H1 (cell line): ENCODE data around the gene STXBP2. TPM values are rescaled to one million over a fixed set of nuclear protein-coding genes. Genes with fewer than 3 reads are reported as not detected.

Source experiments
- CTCF ChIA-PET: fragments of 300-600 bp; sonication (Branson Sonifier 250); formaldehyde crosslinking; loops from one replicate; lab custom pipeline; 2021; ENCODE audit not compliant: partially characterized antibody; lab: Charles Lee
- POLR2A ChIA-PET: fragments of 300-600 bp; sonication (Branson Sonifier 250); formaldehyde crosslinking; loops from one replicate; lab custom pipeline; 2021; ENCODE audit warnings: inconsistent platforms; ENCODE audit not compliant: partially characterized antibody; lab: Charles Lee
- DNase-seq, 2 experiments: peaks; one replicate each; pipeline versions ENCODE4 v3.0.0 to v3.0.0-alpha.2; 2010 to 2022; ENCODE audit warnings: low spot score in 2 of 2, low read depth in 1 of 2, mixed read lengths in 1 of 2
- FAIRE-seq: peaks from 2 replicates; lab custom pipeline; 2011; peaks lifted over from hg19 to GRCh38; lab: Jason Lieb, UNC
- H2AFZ ChIP-seq: 2 replicates; pipeline ENCODE4 v1.8.1; 2012; ENCODE audit warnings: low read length, inconsistent platforms
- H2AK5ac ChIP-seq: 2 replicates; pipeline ENCODE4 v1.6.1; 2013; ENCODE audit warnings: low read depth, low read length
- H2BK120ac ChIP-seq: replicated peaks from 2 replicates; pipeline ENCODE3; 2013; ENCODE audit warnings: low read depth, low read length, inconsistent platforms
- H2BK12ac ChIP-seq: 2 replicates; pipeline ENCODE4 v1.6.1; 2013; ENCODE audit warnings: low read depth, low read length
- H2BK15ac ChIP-seq: 2 replicates; pipeline ENCODE4 v1.6.1; 2013; ENCODE audit warnings: low read length
- H2BK20ac ChIP-seq: 2 replicates; pipeline ENCODE4 v1.6.1; 2013; ENCODE audit warnings: low read length
- H2BK5ac ChIP-seq: 2 replicates; pipeline ENCODE4 v1.6.1; 2013; ENCODE audit warnings: low read depth, low read length
- H3K14ac ChIP-seq: 2 replicates; pipeline ENCODE4 v1.6.1; 2013; ENCODE audit warnings: inconsistent platforms; ENCODE audit not compliant: insufficient read length
- H3K18ac ChIP-seq: 2 replicates; pipeline ENCODE4 v1.6.1; 2013; ENCODE audit warnings: low read length; ENCODE audit errors: extremely low read depth
- H3K23ac ChIP-seq: 2 replicates; pipeline ENCODE4 v1.6.1; 2013; ENCODE audit warnings: inconsistent platforms; ENCODE audit not compliant: insufficient read length
- H3K23me2 ChIP-seq: 2 replicates; pipeline ENCODE4 v1.6.1; 2013; ENCODE audit warnings: low read depth, low read length
- H3K27ac ChIP-seq: 2 replicates; pipeline ENCODE4 v1.6.1; 2011; ENCODE audit warnings: low read depth, low read length, inconsistent platforms
- H3K27me3 ChIP-seq, 4 experiments: replicated peaks in 1 of 4; 1 replicate in 1 of 4; 2 replicates in 3 of 4; pipeline versions ENCODE4 v1.6.1 to v1.8.1; 2011 to 2013; ENCODE audit warnings: low read length in 3 of 4, mild to moderate bottlenecking in 3 of 4, inconsistent platforms in 2 of 4, mixed read lengths in 2 of 4, moderate library complexity in 1 of 4; ENCODE audit not compliant: control insufficient read depth in 3 of 4, insufficient read depth in 3 of 4; ENCODE audit errors: extremely low read depth in 1 of 4
- H3K36me3 ChIP-seq, 4 experiments: 2 replicates each; pipeline versions ENCODE4 v1.6.1 to v1.8.1; 2011 to 2013; ENCODE audit warnings: mild to moderate bottlenecking in 4 of 4, low read length in 3 of 4, moderate library complexity in 2 of 4, control low read depth in 1 of 4, inconsistent platforms in 1 of 4; ENCODE audit not compliant: insufficient read depth in 4 of 4, control insufficient read depth in 2 of 4
- H3K4ac ChIP-seq: replicated peaks from 2 replicates; pipeline ENCODE3; 2013; ENCODE audit warnings: low read length, low read depth, mixed read lengths, inconsistent platforms; ENCODE audit not compliant: insufficient read length
- H3K4me1 ChIP-seq, 4 experiments: replicated peaks in 1 of 4; 1 replicate in 1 of 4; 2 replicates in 3 of 4; pipeline versions ENCODE4 v1.6.1 to v1.8.1; 2011 to 2013; ENCODE audit warnings: low read length in 3 of 4, inconsistent platforms in 2 of 4, mixed read lengths in 1 of 4; ENCODE audit not compliant: insufficient read depth in 4 of 4, control insufficient read depth in 3 of 4
- H3K4me2 ChIP-seq, 2 experiments: 2 replicates each; pipeline versions ENCODE4 v1.6.1 to v1.8.1; 2011 to 2013; ENCODE audit warnings: low read depth in 2 of 2, low read length in 2 of 2, control low read depth in 1 of 2, inconsistent platforms in 1 of 2, mild to moderate bottlenecking in 1 of 2; ENCODE audit not compliant: insufficient read depth in 1 of 2
- H3K4me3 ChIP-seq, 4 experiments: fragments of 200-600, 300-600 bp in 1 of 4; sonication (generic), shearing (Covaris generic), sonication (Bioruptor Twin) in 1 of 4; 2 replicates each; pipeline versions ENCODE4 v1.5.1 to v1.8.1; 2011 to 2016; ENCODE audit warnings: low read length in 4 of 4, low read depth in 3 of 4, control low read depth in 2 of 4, inconsistent platforms in 2 of 4, mild to moderate bottlenecking in 2 of 4, mixed read lengths in 1 of 4, moderate library complexity in 1 of 4; ENCODE audit not compliant: insufficient read depth in 2 of 4; ENCODE audit errors: extremely low read depth in 1 of 4
- H3K56ac ChIP-seq: replicated peaks from 2 replicates; pipeline ENCODE3; 2013; ENCODE audit warnings: low read depth, mild to moderate bottlenecking, mixed read lengths, low read length, inconsistent platforms; ENCODE audit not compliant: insufficient read length
- H3K79me1 ChIP-seq: 2 replicates; pipeline ENCODE4 v1.6.1; 2013; ENCODE audit warnings: low read depth, low read length, control low read depth
- H3K79me2 ChIP-seq, 2 experiments: 2 replicates each; pipeline versions ENCODE4 v1.6.1 to v1.8.1; 2012 to 2013; ENCODE audit warnings: low read length in 2 of 2, mild to moderate bottlenecking in 2 of 2, inconsistent platforms in 1 of 2; ENCODE audit not compliant: insufficient read depth in 2 of 2, control insufficient read depth in 1 of 2
- H3K9ac ChIP-seq, 4 experiments: replicated peaks in 1 of 4; 1 replicate in 1 of 4; 2 replicates in 3 of 4; pipeline versions ENCODE4 v1.6.1 to v1.8.1; 2011 to 2013; ENCODE audit warnings: low read depth in 3 of 4, low read length in 3 of 4, control low read depth in 2 of 4, mild to moderate bottlenecking in 2 of 4, moderate library complexity in 2 of 4, inconsistent platforms in 1 of 4; ENCODE audit errors: extremely low read depth in 1 of 4
- H3K9me3 ChIP-seq, 2 experiments: 2 replicates each; pipeline versions ENCODE4 v1.6.1 to v1.8.1; 2012 to 2013; ENCODE audit warnings: mild to moderate bottlenecking in 2 of 2, moderate library complexity in 2 of 2, control low read depth in 1 of 2, inconsistent platforms in 1 of 2, low read depth in 1 of 2, low read length in 1 of 2, mixed read lengths in 1 of 2; ENCODE audit not compliant: insufficient read depth in 2 of 2
- H4K20me1 ChIP-seq, 2 experiments: replicated peaks in 1 of 2; 2 replicates each; pipeline versions ENCODE3 to v1.8.1; 2011 to 2013; ENCODE audit warnings: inconsistent platforms in 2 of 2, low read length in 2 of 2, mild to moderate bottlenecking in 1 of 2; ENCODE audit not compliant: insufficient read depth in 2 of 2, control insufficient read depth in 1 of 2
- H4K5ac ChIP-seq: 2 replicates; pipeline ENCODE4 v1.6.1; 2013; ENCODE audit warnings: low read length, low read depth, mixed read lengths, inconsistent platforms; ENCODE audit not compliant: insufficient read length
- H4K8ac ChIP-seq: 2 replicates; pipeline ENCODE4 v1.8.0; 2013; ENCODE audit warnings: mild to moderate bottlenecking, moderate library complexity, low read length, inconsistent platforms; ENCODE audit not compliant: insufficient read depth; ENCODE audit errors: extremely low read depth
- H4K91ac ChIP-seq: replicated peaks from 2 replicates; pipeline ENCODE3; 2013; ENCODE audit warnings: low read length, mixed read lengths, inconsistent platforms; ENCODE audit not compliant: insufficient read length
- CHD1 ChIP-seq: IDR thresholded peaks from 2 replicates; pipeline ENCODE4 v1.6.1; 2012; ENCODE audit warnings: low read depth, low read length, improper control_type of control experiment
- RAD21 ChIP-seq, 2 experiments: IDR thresholded peaks in 1 of 2; conservative IDR thresholded peaks in 1 of 2; 2 replicates each; pipeline ENCODE4 v1.6.1; 2011; ENCODE audit warnings: low read depth in 2 of 2, low read length in 2 of 2, improper control_type of control experiment in 1 of 2, inconsistent platforms in 1 of 2, mild to moderate bottlenecking in 1 of 2, moderate library complexity in 1 of 2
- SP2 ChIP-seq: IDR thresholded peaks from 2 replicates; pipeline ENCODE4 v1.6.1; 2012; ENCODE audit warnings: mild to moderate bottlenecking, low read length, inconsistent platforms
- WGBS, 2 experiments: shearing (Covaris generic) in 1 of 2; methylation state at CpG; one replicate each; pipeline versions ENCODE4 v1.1.6 to v1.1.7; 2013 to 2015; ENCODE audit warnings: low lambda C conversion rate in 2 of 2, mixed read lengths in 2 of 2, inconsistent platforms in 1 of 2, low coverage in 1 of 2, missing lambda C conversion rate in 1 of 2; ENCODE audit not compliant: insufficient replicate concordance in 2 of 2, insufficient coverage in 1 of 2, insufficient read length in 1 of 2; ENCODE audit errors: extremely low coverage in 1 of 2, missing lambda C conversion rate in 1 of 2; 5-methylcytosine and 5-hydroxymethylcytosine counted together
- polyA plus RNA-seq, 7 experiments: library from polyadenylated mRNA; depleted of rRNA in 3 of 7; stranded (reverse) in 5 of 7; unstranded in 2 of 7; fragments of >200 nt in 5 of 7; fragments of 200-250 nt in 2 of 7; gene quantifications; 1 replicate in 5 of 7; 2 replicates in 1 of 7; 4 replicates in 1 of 7; pipeline versions ENCODE4 v1.2.1 to v1.2.3, GENCODE V29; 2011 to 2013; ENCODE audit warnings: missing spikeins in 2 of 7, mixed read lengths in 2 of 7
- total RNA-seq: library from RNA; stranded (reverse); fragmentation: NEBNext Ultra II Directional; extraction: Animal tissue kit (Norgen Biotek cat#: 25700); gene quantifications from 2 replicates; pipeline ENCODE4 v1.2.1, GENCODE V29; 2021

The STXBP2 gene
- total and polyA plus RNA-seq, 2 of the 8 experiments (the other 6 are each of a cell fraction or from before 2014, with no cell fraction given) = 52.9 to 53.8 TPM

DNA sequence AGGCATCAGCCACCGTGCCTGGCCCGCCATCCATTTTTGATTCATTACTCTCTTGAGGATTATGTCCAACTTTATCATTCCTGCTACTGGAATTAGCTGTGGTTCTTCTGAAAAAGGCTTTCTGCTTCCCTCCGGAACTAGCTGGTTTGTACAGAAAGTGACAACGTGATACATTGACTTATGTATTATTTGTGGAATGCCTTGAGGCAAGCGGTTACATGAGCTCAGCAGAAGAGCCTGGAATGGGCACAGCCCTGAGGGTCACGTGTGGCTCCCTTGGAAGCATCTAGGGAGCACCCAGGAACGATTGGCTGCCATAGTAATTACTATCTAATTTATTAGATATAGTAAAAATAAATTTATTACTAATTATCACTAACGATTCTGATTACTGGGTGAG is 17.5 kb downstream of the STXBP2 start:
- Histone ChIP-seq H3K9ac (no peak overlapping the region), H2BK12ac (no peak overlapping the region), H2AK5ac (no peak overlapping the region), H2BK20ac (no peak overlapping the region), H3K4ac (no peak overlapping the region), H3K79me2 (no peaks in the 10 kb centered on the region), H4K20me1 (peaks cover 0 to 1% of the 10 kb centered on the region in 2 experiments), H3K36me3 (no peaks in the 10 kb centered on the region), H2BK5ac (no peak overlapping the region), H4K91ac (no peak overlapping the region), H3K79me1 (no peaks in the 10 kb centered on the region), H3K27me3 (peaks cover 2 to 18% (median 6%) of the 10 kb centered on the region in 4 experiments), H2BK15ac (no peak overlapping the region), H3K56ac (no peak overlapping the region), H3K18ac (no peak overlapping the region), H2BK120ac (no peak overlapping the region), H3K14ac (no peak overlapping the region), H3K23me2 (0 out of 2 replicates have a peak, but pooled peaks cover 2% of the 10 kb centered on the region), H2AFZ (no peak overlapping the region), H3K4me3 (no peak overlapping the region), H4K5ac (no peak overlapping the region), H3K4me1 (peaks cover 0 to 2% (median 0%) of the 10 kb centered on the region in 4 experiments; a peak in 4 of 7 replicates), H3K4me2 (no peak overlapping the region), H4K8ac (no peak overlapping the region), H3K9me3 (no peaks in the 10 kb centered on the region), H3K23ac (no peak overlapping the region), H3K27ac (no peak overlapping the region)
- 81% methylated on average over 8 of the region's 8 CpGs; no CpG with 5 or more reads in 1 of the 2 experiments for WGBS, 2 experiments
- FAIRE-seq (no peak), DNase-seq (no peak)
- POLR2A ChIA-PET = no interaction called here
- CTCF ChIA-PET = interaction anchor here (1.0 to 3.1 kb wide), 2 partner anchors 14 to 26 kb away, joined by 3 to 13 read pairs; partner anchors contain the start of gene TRAPPC5
- TF ChIP-seq SP2 (no peak), RAD21 (IDR thresholded peaks at IDR 0.05 in 1 of 2, conservative IDR thresholded peaks at IDR 0.05 in 1 of 2; ENCODE audit: low read depth in 2 of 2, low read length in 2 of 2) (no peak), CHD1 (no peak)
